Mesodermal cell (in vitro differentiated cells): ENCODE data around the gene TRAF3.
"Not testable (repeated sequence)": the region's sequence is repeated elsewhere in the genome, so short reads cannot be mapped to it uniquely, and the experiment has no call there.

Experiments
- H3K27ac ChIP-seq: 2 replicates; pipeline ENCODE4 v1.7.0; 2013; ENCODE audit warnings: mild to moderate bottlenecking, low read depth, low read length, moderate library complexity; ENCODE audit not compliant: severe bottlenecking
- H3K36me3 ChIP-seq: 2 replicates; pipeline ENCODE4 v1.7.1; 2013; ENCODE audit warnings: mild to moderate bottlenecking, low read length, moderate library complexity; ENCODE audit not compliant: control insufficient read depth, insufficient read depth
- H3K4me1 ChIP-seq: one replicate; pipeline ENCODE4 v1.7.1; 2013; ENCODE audit warnings: mild to moderate bottlenecking, low read length; ENCODE audit not compliant: insufficient read depth, control insufficient read depth, poor library complexity, severe bottlenecking
- H3K4me3 ChIP-seq: 2 replicates; pipeline ENCODE4 v1.7.0; 2013; ENCODE audit warnings: low read length, control low read depth, mild to moderate bottlenecking; ENCODE audit not compliant: insufficient read depth, poor library complexity, severe bottlenecking; ENCODE audit errors: extremely low read depth
- H3K9me3 ChIP-seq: 2 replicates; pipeline ENCODE4 v1.7.1; 2013; ENCODE audit warnings: mild to moderate bottlenecking, low read length, moderate library complexity; ENCODE audit not compliant: control insufficient read depth
- WGBS, 2 experiments: methylation state at CpG; one replicate each; pipeline ENCODE4 v1.1.5; 2013; ENCODE audit warnings: missing lambda C conversion rate in 2 of 2; ENCODE audit not compliant: insufficient coverage in 2 of 2; 5-methylcytosine and 5-hydroxymethylcytosine counted together

The TRAF3 gene

DNA sequence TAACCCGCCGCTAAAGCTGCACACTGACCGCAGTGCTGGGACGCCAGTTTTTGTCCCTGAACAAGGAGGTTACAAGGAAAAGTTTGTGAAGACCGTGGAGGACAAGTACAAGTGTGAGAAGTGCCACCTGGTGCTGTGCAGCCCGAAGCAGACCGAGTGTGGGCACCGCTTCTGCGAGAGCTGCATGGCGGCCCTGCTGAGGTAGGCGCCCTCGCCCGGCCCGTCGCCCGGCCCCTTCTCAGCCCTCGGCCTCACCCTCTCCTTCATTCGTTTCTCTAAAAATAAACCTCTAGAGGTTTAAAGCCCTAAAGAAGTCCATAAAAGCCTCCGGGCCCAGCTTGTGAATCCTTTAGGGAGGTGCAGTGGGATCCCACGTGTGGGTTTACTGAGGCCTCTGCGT lies 93.0 kb downstream of the TRAF3 start:
- H3K36me3 ChIP-seq = peaks cover 24% of the 10 kb centered on the region
- no peak overlapping the region for H3K27ac ChIP-seq
- H3K4me1 ChIP-seq = no peaks in the 10 kb centered on the region
- no peak overlapping the region for H3K4me3 ChIP-seq
- no peaks in the 10 kb centered on the region for H3K9me3 ChIP-seq
- 95 to 97% methylated on average over 16 to 19 of the region's 21 CpGs for WGBS, 2 experiments

DNA sequence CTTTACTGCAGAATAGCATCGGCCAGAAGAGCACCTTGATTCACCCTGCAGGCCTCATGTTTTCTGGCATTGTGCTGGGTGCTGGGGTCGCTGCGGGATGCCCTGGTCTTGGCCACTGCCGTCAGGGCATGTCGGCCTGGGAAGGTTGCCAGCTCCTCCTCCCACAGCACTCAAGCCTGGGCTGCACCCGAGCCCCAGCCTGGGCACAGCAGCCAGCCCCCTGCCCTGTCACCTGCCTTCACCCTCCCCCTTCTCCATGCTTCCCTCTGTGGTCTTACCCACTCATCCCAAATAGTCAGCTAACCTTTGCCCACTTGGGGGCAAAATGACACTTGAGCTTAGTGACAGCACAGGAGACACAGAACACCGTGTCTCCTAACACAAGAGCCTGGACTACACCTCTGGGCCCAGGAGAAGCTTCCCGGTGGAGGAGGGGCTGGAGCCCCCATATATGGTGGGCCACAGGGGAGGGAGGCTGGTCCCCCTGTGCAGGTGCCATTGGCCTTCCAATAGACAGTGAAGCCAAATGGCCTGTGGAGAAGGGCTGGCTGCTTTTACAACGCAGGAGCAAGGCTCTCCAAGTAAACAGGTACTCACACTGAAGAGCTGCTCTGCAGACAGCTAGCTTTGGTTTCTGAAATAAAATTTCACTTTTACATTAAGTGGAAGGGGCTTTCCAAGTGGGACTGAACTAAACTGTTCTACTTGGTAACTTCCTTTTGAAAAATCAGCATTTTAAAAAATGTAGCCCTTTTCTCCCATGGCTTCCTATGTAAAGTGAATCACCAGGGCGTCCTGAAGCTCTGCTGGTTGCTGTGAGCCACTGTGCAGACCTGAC lies 94.0 kb downstream of the TRAF3 start:
- H3K4me1 ChIP-seq = no peaks in the 10 kb centered on the region
- H3K27ac ChIP-seq = no peak overlapping the region
- peaks cover 27% of the 10 kb centered on the region for H3K36me3 ChIP-seq
- H3K4me3 ChIP-seq = no peak overlapping the region
- H3K9me3 ChIP-seq = no peaks in the 10 kb centered on the region
- 93 to 97% methylated on average over 10 of the region's 10 CpGs for WGBS, 2 experiments

DNA sequence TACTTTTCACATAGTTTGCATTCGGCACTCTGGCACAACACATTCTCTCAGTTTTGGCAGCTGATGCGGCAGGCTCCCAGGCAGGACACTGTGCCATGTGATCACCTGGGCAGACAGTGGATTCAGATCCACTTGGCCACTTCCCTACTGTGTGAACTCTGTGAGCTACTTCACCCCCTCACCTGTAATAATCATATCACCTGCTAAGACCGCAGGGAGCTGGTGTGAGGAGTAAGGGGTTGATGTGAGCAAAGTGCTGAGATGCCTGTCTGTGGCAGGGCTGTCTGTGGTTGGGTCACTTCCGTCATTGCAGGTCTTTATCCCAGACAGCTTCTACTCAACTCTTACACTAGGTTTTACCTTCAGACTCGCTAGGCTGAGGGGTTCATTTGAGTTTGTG lies 94.8 kb downstream of the TRAF3 start:
- Histone ChIP-seq H3K4me1 (no peaks in the 10 kb centered on the region), H3K27ac (no peak overlapping the region), H3K4me3 (no peak overlapping the region), H3K36me3 (peaks cover 35% of the 10 kb centered on the region), H3K9me3 (no peaks in the 10 kb centered on the region)
- 93 to 100% methylated on average over 2 of the region's 5 CpGs for WGBS, 2 experiments

DNA sequence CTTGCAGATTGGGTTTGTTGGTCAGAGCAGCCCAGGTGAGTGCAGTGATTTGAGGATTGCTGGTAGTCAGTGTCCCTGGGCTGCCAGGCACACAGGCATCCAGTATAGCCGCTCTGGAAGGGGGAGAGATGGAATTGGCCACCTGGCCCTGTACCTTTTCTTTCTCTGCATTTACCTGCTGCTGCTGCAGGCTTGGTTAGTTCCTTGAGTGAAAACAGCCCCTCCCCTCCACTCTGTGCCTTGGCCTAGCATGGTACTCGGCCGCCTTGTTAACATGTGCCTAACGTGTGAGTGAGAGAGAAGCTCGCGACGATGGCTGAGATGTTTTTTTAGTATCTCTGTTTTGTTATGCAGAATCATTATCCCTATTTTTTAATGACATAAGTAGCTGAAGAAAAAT lies 95.9 kb downstream of the TRAF3 start:
- Histone ChIP-seq H3K9me3 (no peaks in the 10 kb centered on the region), H3K36me3 (peaks cover 46% of the 10 kb centered on the region), H3K27ac (no peak overlapping the region), H3K4me3 (no peak overlapping the region), H3K4me1 (no peaks in the 10 kb centered on the region)
- WGBS, 2 experiments = 100% methylated on average over 1 of the region's 7 CpGs; no CpG with 5 or more reads in 1 of the 2 experiments

DNA sequence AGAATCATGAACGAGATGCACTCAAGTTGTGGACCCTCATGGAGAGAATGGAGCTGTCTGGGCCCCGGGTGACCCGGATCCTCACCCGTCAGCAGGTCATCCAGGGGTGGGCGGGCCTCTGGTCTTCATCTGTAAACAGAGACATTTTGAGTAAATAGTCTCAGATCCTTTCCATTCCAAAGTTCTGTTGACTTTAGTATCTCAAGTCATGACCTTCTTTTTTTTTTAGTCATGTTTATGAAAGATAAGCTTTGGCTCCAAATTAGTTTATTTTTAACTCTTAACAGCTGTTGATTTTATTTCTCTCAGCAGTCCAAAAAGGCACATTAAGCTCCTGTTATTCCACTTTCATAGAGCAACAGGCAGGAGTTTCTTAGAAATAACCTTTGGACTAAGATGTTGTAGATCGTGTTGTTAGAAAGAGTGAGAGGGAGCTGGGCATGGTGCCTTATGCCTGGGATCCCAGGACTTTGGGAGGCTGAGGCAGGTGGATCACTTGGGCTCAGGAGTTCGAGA lies 96.4 kb downstream of the TRAF3 start:
- Histone ChIP-seq H3K9me3 (no peaks in the 10 kb centered on the region), H3K4me3 (no peak overlapping the region), H3K36me3 (peaks cover 48% of the 10 kb centered on the region), H3K4me1 (no peaks in the 10 kb centered on the region), H3K27ac (no peak overlapping the region)
- 84 to 90% methylated on average over 4 of the region's 7 CpGs for WGBS, 2 experiments

DNA sequence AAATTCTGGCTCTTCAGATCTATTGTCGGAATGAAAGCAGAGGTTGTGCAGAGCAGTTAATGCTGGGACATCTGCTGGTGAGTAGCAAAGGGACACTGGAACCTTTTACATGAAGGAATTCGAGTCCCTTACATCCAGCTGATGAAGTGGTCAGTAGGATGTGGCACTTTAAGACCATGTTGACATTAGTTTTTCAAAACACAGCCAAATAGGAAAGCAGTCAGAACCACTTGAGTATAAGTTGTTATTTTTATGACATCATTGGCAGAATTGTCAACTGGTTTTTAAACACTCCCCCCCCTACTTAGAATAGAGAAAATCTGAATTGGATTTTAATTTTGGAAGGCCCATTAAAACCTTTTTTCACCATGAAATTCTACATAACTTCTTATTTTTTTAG lies 98.4 kb downstream of the TRAF3 start:
- Histone ChIP-seq H3K9me3 (no peaks in the 10 kb centered on the region), H3K27ac (no peak overlapping the region), H3K4me3 (no peak overlapping the region), H3K36me3 (peaks cover 44% of the 10 kb centered on the region), H3K4me1 (no peaks in the 10 kb centered on the region)
- 100% methylated on average over 1 of the region's 2 CpGs for WGBS, 2 experiments

DNA sequence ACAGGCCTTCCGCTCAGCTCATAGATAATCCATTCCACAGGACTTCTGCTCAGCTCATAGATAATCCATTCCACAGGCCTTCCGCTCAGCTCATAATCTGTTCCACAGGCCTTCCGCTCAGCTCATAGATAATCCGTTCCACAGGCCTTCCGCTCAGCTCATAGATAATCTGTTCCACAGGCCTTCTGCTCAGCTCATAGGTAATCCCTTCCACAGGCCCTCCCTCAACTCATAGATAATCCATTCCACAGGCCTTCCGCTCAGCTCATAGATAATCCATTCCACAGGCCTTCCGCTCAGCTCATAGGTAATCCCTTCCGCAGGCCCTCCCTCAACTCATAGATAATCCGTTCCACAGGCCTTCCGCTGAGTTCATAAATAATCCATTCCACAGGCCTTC lies 100.3 kb downstream of the TRAF3 start:
- not testable (repeated sequence) for H3K4me3 ChIP-seq, H3K27ac ChIP-seq, H3K4me1 ChIP-seq, H3K9me3 ChIP-seq
- H3K36me3 ChIP-seq = peaks cover 33% of the 10 kb centered on the region
- 92 to 96% methylated on average over 7 to 10 of the region's 10 CpGs for WGBS, 2 experiments

DNA sequence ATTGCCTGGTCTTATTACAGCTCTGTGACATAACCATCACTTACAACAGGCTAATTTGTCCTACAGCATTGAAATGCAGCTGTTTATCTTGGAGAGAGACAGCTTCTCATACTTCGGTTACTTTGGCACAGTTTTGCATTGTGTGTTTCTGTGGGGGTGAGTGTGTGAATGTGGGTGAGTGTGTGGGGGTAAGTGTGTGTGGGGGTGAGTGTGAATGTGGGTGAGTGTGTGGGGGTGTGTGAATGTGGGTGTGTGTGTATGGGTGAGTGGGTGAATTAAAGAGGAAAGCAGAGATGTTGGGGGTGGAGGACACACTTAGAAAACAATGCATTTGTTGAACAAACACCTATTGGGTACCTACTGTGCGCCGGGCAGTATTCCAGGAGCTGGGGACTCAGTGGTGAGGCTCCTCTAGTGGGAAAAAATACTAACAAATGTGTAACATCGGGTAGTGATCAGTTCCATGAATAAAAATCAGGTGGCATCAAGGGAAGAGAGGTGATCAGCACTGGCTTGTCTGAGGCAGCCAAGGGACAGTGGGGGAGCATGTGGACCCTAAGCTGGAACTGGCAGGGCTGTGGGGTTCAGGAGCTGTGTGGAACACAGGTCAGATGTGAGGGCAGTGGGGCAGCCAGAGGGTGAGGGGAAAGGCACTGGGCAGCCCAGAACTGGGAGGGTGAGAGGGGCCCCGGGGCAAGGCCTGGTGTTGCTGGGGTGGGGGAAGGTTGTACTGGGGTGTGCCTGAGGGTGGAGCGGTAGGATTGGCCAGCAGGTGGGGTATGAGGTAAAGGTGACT lies 101.1 kb downstream of the TRAF3 start:
- no peak overlapping the region for H3K27ac ChIP-seq
- H3K4me3 ChIP-seq = no peak overlapping the region
- WGBS, 2 experiments = 91 to 92% methylated on average over 5 to 6 of the region's 6 CpGs
- H3K9me3 ChIP-seq = no peaks in the 10 kb centered on the region
- H3K4me1 ChIP-seq = no peaks in the 10 kb centered on the region
- peaks cover 31% of the 10 kb centered on the region for H3K36me3 ChIP-seq

DNA sequence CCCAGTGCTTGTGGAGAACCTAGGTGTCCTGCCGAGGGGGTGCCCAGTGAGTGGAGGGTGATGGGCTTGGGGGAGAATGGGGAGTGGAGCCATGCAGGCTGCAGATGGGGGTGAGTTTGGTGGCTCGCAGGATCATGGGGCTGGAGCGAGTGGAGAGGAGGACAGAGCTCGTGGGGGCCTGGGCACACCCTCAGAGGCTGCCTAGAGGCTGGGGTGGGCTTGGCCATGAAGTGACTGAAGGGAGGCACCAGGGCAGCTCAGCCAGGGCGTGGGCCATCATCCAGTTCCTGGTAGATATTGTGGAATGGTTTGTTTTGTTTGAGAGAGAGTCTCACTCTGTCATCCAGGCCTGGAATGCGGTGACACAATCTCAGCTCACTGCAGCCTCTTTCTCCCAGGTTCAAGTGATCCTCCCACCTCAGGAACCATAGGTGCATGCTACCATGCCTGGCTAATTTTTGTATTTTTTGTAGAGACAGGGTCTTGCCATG lies 101.8 kb downstream of the TRAF3 start:
- Histone ChIP-seq H3K27ac (no peak overlapping the region), H3K36me3 (peaks cover 31% of the 10 kb centered on the region), H3K9me3 (no peaks in the 10 kb centered on the region), H3K4me1 (no peaks in the 10 kb centered on the region), H3K4me3 (no peak overlapping the region)
- 91 to 97% methylated on average over 3 to 6 of the region's 6 CpGs for WGBS, 2 experiments

DNA sequence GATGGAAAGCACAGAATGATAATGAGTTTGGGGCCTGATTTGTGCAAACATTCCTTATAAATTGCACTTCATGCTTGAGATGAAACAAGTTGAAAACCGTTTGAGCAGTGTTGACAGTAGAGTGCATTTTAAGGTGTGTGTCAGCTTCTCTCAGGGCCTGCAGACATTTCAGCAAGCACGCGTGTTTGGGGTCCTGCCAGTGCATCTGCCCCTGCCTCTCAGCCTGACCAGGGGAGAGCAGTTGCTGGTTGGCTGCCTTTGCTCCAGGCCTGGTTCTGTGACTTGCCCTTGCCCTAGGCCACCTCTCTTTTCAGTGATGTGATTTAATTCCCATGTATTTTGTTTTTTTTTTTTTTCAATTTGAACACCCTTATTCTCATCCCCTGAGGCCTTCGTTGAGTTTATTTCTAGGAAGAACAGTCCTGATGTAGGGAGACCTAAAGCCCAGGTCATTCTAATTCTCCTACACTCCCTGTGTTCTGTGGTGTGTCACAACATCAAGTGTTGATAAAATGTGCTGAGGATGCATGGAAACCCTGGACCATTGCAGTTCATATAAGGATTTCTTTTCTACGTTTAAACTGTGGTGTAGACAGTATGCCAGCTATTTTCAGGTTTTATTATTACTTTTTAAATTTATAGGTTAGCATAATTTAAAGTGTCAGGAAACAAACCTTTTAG lies 105.1 kb downstream of the TRAF3 start:
- no peaks in the 10 kb centered on the region for H3K4me1 ChIP-seq
- no peak overlapping the region for H3K27ac ChIP-seq
- H3K36me3 ChIP-seq = peaks cover 30% of the 10 kb centered on the region
- 69 to 81% methylated on average over 3 of the region's 5 CpGs for WGBS, 2 experiments
- H3K9me3 ChIP-seq = no peaks in the 10 kb centered on the region
- no peak overlapping the region for H3K4me3 ChIP-seq
